H54 (cell line): ENCODE measurements around the gene TCEA2.

ENCODE experiments used
- DNase-seq: peaks from one replicate; pipeline ENCODE4 v3.0.0; 2011; ENCODE audit warnings: low spot score, mixed read lengths; ENCODE audit not compliant: insufficient read length
- FAIRE-seq: peaks from 3 replicates; lab custom pipeline; 2011; peaks lifted over from hg19 to GRCh38; lab: Jason Lieb, UNC
- POLR2A ChIP-seq: IDR thresholded peaks from 2 replicates; pipeline ENCODE4 v1.6.1; 2011; ENCODE audit warnings: low read depth, mild to moderate bottlenecking, low read length

Gene TCEA2

DNA sequence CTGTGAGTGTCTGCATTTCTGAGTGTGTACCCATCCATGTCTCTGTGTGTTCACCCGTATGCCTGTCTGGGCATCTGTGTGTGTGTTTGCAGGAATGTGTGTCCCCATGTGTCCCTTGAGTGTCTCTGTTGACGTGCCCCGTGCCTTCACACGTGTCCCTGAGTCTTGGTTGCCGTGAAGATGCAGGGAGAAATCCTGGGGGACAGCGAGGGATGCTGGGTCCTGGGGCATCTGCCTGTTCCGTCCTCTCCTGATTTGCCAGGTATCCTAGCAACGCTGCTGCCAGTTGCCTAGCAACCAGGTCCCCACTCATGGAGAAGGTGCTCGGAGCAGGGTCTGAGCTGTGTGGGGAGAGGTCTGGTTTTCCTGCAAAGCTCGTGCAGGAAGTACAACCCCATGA, 27.2 kb downstream of the TCEA2 start:
- TF ChIP-seq POLR2A: no peak
- DNase-seq: no peak
- FAIRE-seq: no peak

DNA sequence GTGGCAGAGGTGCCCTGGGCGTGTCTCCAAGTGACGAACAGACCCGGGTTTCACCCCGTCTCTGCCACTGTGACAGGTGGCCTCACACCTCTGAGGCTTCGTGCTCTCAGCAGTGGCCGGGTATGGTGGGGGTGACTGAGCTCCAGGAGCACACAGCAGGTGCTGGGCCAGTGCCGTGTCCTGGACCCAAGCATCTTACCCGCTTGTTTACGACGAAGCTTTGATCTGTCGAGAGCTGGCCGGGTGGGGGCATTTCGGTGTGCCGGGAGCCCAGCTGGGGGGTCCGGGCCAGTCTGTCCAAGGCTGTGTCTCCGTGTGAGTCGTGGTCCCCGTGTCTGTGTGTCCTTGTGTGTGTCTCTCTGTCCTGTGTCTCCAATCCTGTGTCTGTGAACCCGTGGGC, 28.3 kb downstream of the TCEA2 start:
- FAIRE-seq (no peak), DNase-seq (no peak)
- no peak for TF ChIP-seq POLR2A

DNA sequence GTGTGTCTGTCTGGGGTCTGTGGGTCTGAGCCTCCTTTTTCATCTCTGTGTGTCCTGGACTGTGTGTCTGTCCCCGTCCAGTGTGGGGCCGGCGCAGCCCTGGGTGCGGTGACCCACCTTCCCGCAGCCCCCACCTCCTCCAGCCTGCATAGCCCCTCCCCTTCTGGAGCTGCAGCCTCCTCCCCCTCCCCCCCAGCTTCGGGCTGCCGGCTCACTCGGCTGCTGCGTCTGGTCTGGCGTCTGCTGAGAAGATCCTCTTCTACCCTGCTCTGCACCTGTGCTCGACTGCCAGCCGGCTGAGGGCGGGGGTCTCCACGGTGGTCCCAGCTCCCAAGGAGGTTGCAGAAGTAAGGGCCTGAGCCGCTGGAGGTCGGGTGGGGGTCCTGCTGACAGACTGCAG, 28.8 kb downstream of the TCEA2 start:
- TF ChIP-seq POLR2A: no peak
- DNase-seq (no peak), FAIRE-seq (no peak)

DNA sequence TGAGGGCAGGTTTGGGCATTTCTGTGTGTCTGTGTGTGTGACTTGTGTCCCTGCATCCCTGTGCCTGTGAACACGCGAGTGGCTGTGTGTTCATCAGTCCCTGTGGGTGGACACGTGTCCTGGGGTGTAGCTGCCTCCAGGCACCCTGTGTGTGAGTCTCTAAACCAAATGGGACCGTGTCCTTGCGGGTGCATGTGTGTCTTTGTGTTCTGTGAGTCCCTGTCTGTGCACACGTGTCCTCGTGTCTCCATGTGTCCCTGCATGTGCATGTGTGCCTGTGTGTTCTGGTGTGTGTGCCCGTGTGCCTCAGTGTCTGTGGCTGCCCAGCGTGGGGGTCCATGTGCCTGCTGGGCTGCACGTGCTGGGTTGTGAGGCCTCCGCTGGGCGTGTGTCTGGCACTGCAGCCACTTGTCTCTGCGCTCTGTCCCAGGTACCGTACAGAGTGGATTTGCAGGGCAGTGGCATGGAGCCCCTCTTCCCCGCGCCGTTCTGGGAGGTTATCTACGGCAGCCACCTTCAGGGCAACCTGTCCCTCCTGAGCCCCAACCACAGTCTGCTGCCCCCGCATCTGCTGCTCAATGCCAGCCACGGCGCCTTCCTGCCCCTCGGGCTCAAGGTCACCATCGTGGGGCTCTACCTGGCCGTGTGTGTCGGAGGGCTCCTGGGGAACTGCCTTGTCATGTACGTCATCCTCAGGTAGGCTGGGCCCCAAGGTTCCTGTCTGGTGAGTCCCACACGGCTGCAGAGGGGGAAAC, 29.4 kb downstream of the TCEA2 start:
- TF ChIP-seq POLR2A: no peak
- DNase-seq (no peak), FAIRE-seq (no peak)

DNA sequence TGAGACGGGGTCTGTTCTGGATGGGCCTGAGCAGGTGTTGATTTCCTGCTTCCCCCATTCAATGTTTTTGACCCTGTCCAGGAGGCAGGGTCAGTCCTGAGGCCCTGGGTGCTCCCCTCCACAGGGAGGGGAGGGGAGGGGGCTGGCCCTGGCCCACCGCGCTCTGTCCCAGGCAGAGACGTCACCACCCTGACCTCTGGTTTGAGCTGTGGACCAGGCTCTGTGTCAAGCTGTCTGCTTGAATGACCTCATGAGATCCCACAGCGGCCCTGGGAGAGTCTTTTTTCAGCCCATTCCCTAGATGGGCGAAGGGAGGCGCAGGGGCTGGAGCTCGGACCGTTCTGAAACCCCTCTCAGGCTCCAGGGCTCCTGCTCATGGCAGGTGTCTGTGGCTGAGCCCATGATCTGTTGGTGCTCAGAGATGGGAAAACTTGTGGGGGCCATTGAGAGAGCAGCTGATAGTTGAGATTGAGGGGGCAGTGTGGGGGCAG, 30.1 kb downstream of the TCEA2 start:
- DNase-seq: no peak
- TF ChIP-seq POLR2A: no peak
- FAIRE-seq: no peak

DNA sequence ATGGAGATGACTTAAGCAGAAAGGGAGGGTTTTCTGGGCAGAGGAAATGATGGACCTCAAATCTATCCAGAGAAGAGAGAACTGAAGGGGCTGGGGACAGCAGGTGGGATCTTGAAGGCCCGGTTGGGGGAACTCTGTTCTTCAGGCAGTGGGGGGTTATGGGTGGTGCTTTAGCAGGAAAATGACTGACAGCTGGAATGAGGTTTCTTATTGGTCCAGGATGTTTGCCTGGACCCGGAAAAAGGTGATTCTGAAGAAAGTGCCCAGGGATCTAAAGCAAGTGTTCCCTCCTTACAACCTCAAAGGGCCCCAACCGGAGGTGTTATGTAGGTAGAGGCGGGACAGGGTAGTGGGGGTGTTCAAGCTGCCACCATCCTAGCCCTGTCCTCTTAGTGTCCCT, 32.5 kb downstream of the TCEA2 start:
- DNase-seq: no peak
- FAIRE-seq: no peak
- no peak for TF ChIP-seq POLR2A

DNA sequence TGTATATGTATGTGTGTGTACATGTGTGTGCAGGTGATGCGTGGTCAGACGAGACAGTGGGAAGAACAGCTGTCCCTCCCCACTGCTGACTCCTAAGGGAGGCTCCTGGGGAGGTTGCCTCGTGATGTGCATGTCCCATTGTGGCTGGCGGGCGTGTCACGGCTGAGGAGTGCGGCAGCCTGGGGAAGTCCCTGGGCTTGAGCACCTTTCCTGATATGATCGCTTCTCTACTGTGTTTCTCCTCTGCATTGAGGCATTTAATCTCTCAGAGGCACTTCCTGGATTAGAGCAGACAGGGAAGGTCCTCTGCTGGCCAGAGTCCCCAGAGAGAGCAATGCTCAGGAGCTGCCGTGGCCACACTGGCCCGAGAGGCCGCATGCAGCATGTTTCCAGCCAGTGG, 32.9 kb downstream of the TCEA2 start:
- TF ChIP-seq POLR2A: no peak
- no peak for DNase-seq
- no peak for FAIRE-seq

DNA sequence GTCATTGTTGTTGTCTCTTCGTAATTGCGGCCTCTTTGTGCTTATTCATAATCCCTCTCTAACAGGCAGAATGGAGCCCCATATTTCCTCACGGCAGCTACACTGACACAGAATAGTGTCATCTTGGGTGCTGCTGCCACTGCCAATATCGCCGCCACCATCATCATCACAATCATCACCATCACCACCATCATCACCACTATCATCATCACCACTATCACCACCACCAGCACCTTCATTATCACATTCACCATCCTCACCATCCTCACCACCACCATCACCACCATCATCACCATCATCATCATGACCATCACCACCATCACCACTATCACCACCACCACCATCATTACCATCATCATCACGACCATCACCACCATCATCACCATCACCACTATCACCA, 33.5 kb downstream of the TCEA2 start:
- no peak for TF ChIP-seq POLR2A
- DNase-seq: no peak
- FAIRE-seq: no peak

DNA sequence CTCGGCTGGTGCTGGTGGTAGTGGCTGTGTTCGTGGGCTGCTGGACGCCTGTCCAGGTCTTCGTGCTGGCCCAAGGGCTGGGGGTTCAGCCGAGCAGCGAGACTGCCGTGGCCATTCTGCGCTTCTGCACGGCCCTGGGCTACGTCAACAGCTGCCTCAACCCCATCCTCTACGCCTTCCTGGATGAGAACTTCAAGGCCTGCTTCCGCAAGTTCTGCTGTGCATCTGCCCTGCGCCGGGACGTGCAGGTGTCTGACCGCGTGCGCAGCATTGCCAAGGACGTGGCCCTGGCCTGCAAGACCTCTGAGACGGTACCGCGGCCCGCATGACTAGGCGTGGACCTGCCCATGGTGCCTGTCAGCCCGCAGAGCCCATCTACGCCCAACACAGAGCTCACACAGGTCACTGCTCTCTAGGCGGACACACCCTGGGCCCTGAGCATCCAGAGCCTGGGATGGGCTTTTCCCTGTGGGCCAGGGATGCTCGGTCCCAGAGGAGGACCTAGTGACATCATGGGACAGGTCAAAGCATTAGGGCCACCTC, 35.5 kb downstream of the TCEA2 start:
- FAIRE-seq (no peak), DNase-seq (no peak)
- no peak for TF ChIP-seq POLR2A

DNA sequence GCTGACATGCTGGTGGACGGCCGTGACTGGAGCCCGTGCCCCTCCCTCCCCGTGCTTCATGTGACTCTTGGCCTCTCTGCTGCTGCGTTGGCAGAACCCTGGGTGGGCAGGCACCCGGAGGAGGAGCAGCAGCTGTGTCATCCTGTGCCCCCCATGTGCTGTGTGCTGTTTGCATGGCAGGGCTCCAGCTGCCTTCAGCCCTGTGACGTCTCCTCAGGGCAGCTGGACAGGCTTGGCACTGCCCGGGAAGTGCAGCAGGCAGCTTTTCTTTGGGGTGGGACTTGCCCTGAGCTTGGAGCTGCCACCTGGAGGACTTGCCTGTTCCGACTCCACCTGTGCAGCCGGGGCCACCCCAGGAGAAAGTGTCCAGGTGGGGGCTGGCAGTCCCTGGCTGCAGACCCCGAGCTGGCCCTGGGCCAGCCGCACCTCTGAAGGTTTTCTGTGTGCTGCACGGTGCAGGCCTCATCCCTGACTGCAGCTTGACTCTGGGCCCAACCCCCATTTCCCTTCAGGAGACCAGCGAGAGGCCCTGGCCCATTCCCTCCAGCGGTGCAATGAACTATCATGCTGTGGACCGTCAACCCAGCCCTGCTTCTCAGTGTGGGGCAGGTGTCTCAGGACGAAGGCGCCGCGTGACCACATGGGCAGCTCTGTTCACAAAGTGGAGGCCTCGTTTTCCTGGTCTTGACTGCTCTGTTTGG, 36.2 kb downstream of the TCEA2 start:
- FAIRE-seq (no peak), DNase-seq (no peak)
- no peak for TF ChIP-seq POLR2A

DNA sequence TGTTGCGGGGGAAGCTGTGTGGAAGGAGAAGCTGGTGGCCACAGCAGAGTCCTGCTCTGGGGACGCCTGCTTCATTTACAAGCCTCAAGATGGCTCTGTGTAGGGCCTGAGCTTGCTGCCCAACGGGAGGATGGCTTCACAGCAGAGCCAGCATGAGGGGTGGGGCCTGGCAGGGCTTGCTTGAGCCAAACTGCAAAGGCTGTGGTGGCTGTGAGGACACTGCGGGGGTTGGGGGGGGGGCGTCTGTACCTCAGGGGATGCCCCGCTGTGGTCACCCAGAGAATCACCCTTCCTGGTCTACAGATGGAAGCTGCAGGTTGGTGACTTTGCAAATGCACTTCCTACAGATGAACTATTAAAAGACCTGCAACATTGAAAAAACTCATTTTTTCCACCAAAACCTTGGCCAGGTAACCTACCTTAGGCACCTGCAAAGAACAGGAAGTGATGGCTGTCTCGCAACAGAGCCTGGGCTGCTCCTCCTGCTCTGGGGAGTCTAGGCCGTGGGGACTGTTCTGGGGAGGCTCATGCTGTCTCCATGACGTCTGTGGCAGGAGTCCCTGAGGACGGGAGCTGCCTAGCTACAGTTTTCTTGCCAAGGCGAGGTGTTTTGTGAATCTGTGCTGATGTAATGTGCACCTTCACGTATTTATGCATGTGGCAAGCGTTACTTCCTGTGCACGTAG, 37.0 kb downstream of the TCEA2 start:
- TF ChIP-seq POLR2A: no peak
- FAIRE-seq: no peak
- no peak for DNase-seq

DNA sequence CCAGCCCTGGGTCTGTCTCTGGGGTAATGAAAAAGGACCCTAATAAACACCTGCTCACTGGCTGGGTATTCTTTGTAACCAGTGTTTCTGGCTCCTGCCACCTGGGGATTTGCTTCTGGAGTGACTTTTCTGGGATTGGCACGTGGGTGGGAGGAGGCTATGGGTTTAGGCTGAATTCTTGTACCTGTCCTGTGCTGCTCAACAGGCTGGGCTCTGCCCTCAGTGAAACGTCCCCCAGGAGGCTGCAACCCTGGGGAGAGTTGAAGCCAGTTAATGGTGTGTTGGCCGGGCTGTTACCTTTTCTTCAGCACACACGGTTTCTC, 37.5 kb downstream of the TCEA2 start:
- FAIRE-seq (no peak), DNase-seq (no peak)
- no peak for TF ChIP-seq POLR2A

DNA sequence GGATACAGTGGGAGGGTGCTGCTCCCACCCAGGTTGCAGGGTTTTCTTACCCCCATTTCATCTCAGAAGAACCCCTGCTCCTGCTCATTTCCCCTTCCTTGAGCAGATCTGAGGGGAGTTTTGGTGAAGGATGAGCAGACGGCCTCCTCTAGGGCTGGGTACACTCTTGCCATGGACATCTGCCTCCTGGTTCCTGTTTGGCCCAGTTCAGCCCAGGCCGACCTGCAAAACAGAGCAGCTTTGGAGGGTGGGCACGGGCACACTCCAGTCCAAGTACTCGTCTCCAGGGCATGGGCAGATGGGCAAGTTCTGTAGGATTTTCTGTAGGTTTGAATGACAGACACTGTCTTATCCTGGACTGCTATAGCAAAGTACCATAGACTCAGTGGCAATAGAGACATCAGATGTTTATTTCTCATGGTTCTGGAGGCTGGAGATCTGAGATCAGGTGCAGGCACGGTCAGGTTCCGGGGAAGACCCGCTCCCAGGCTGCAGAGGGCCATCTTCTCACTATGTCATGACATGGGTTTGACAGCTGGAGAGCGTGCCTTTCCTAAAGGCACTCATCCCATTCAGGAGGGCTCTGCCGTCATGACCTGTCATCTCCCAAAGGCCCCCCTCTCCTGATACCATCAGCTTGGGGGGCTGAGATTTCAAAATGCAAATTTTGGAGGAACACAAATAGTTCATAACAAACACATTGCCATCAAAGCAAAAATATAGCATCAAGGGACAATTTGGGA, 38.1 kb downstream of the TCEA2 start:
- DNase-seq (no peak), FAIRE-seq (no peak)
- TF ChIP-seq POLR2A: no peak
